Peyer's patch (tissue), 4 donors: Measurements from ENCODE around the gene FOXA3. TPM values are rescaled to one million over a fixed set of nuclear protein-coding genes. Genes with fewer than 3 reads are reported as not detected.

Source experiments
- DNase-seq, 3 donors: peaks; one replicate each; pipeline ENCODE4 v3.0.0-alpha.2; 2017 to 2019
- H3K27ac ChIP-seq, 4 donors: fragments of 200-600 bp; sonication (generic); one replicate each; pipeline ENCODE4 v1.5.1; 2016 to 2019
- H3K27me3 ChIP-seq, 2 donors: fragments of 200-600 bp; sonication (generic); one replicate each; pipeline ENCODE4 v1.5.1; 2019
- H3K36me3 ChIP-seq, 3 donors: fragments of 200-600 bp; sonication (generic); one replicate each; pipeline ENCODE4 v1.5.1; 2016 to 2019
- H3K4me1 ChIP-seq, 4 donors: fragments of 200-600 bp; sonication (generic); one replicate each; pipeline ENCODE4 v1.5.1; 2016 to 2019
- H3K4me3 ChIP-seq, 4 donors: fragments of 200-600 bp; sonication (generic); 1 replicate in 3 of 4; 2 replicates in 1 of 4; pipeline ENCODE4 v1.5.1; 2016 to 2019; ENCODE audit warnings: mild to moderate bottlenecking in 1 of 4
- H3K9me3 ChIP-seq, 4 donors: fragments of 200-600 bp; sonication (generic); one replicate each; pipeline ENCODE4 v1.5.1; 2016 to 2019; ENCODE audit warnings: mild to moderate bottlenecking in 1 of 4
- CTCF ChIP-seq, 6 experiments: fragments of 450-650 bp in 4 of 6; fragments of 200-600 bp in 2 of 6; sonication (generic) in 1 of 6; IDR thresholded peaks; one replicate each; pipeline ENCODE4 v1.5.1; 2017 to 2019; ENCODE audit warnings: antibody characterized with exemption in 6 of 6, mild to moderate bottlenecking in 3 of 6, moderate library complexity in 1 of 6
- POLR2A ChIP-seq, 2 donors: fragments of 450-650 bp; IDR thresholded peaks; one replicate each; pipeline ENCODE4 v1.5.1; 2017; ENCODE audit warnings: antibody characterized with exemption in 2 of 2, mild to moderate bottlenecking in 2 of 2, moderate library complexity in 2 of 2
- total RNA-seq, 4 donors: library from RNA; depleted of rRNA; stranded (reverse); fragments of >200 nt; gene quantifications; one replicate each; pipeline ENCODE4 v1.1.0, GENCODE V29; 2016

FOXA3 gene
- total RNA-seq, 4 donors from 2014 or later: 9.1 to 17.0 (median 10.6) TPM

GRCh38 chr19:45825263-45825605, 38.9 kb upstream of the FOXA3 start:
- no peaks in the 10 kb centered on the region for H3K27me3 ChIP-seq
- TF ChIP-seq CTCF (IDR thresholded peaks at IDR 0.05): no peak
- no peak for TF ChIP-seq POLR2A (IDR thresholded peaks at IDR 0.05)

GRCh38 chr19:45825917-45826893, 37.9 kb upstream of the FOXA3 start:
- peaks cover 0 to 91% (median 0%) of the 10 kb centered on the region in 3 donors for H3K36me3 ChIP-seq
- no peaks in the 10 kb centered on the region for H3K9me3 ChIP-seq
- TF ChIP-seq POLR2A (IDR thresholded peaks at IDR 0.05) (no peak), CTCF (IDR thresholded peaks at IDR 0.05) (no peak)
- DNase-seq: no peak
- H3K4me1 ChIP-seq: no peaks in the 10 kb centered on the region
- H3K4me3 ChIP-seq: no peak overlapping the region
- H3K27ac ChIP-seq: no peak overlapping the region
- no peaks in the 10 kb centered on the region for H3K27me3 ChIP-seq

More at GRCh38 chr19:45825263-45825605, 38.9 kb upstream of the FOXA3 start:
- no peak overlapping the region for H3K27ac ChIP-seq
- H3K4me1 ChIP-seq: no peaks in the 10 kb centered on the region
- H3K4me3 ChIP-seq: no peak overlapping the region
- DNase-seq: no peak
- H3K36me3 ChIP-seq: peaks cover 0 to 91% (median 0%) of the 10 kb centered on the region in 3 donors
- H3K9me3 ChIP-seq: no peaks in the 10 kb centered on the region

GRCh38 chr19:45826934-45827333, 37.2 kb upstream of the FOXA3 start:
- no peak for TF ChIP-seq CTCF (IDR thresholded peaks at IDR 0.05)
- TF ChIP-seq POLR2A (IDR thresholded peaks at IDR 0.05): no peak
- H3K27ac ChIP-seq: no peak overlapping the region
- H3K9me3 ChIP-seq: no peaks in the 10 kb centered on the region
- no peaks in the 10 kb centered on the region for H3K27me3 ChIP-seq
- no peak overlapping the region for H3K4me3 ChIP-seq
- DNase-seq: no peak
- H3K36me3 ChIP-seq: peaks cover 0 to 92% (median 0%) of the 10 kb centered on the region in 3 donors
- H3K4me1 ChIP-seq: no peaks in the 10 kb centered on the region

- no peak for DNase-seq
Observed at GRCh38 chr19:45827459-45828093, 36.5 kb upstream of the FOXA3 start.

GRCh38 chr19:45828523-45828922, 35.6 kb upstream of the FOXA3 start:
- Histone ChIP-seq H3K4me1 (no peaks in the 10 kb centered on the region), H3K27ac (no peak overlapping the region), H3K4me3 (no peak overlapping the region), H3K27me3 (no peaks in the 10 kb centered on the region), H3K9me3 (no peaks in the 10 kb centered on the region), H3K36me3 (peaks cover 0 to 95% (median 0%) of the 10 kb centered on the region in 3 donors)
- DNase-seq: no peak
- no peak for TF ChIP-seq POLR2A (IDR thresholded peaks at IDR 0.05)
- TF ChIP-seq CTCF (IDR thresholded peaks at IDR 0.05): no peak

More at GRCh38 chr19:45827459-45828093, 36.5 kb upstream of the FOXA3 start:
- Histone ChIP-seq H3K4me1 (no peaks in the 10 kb centered on the region), H3K27me3 (no peaks in the 10 kb centered on the region), H3K27ac (no peak overlapping the region), H3K9me3 (no peaks in the 10 kb centered on the region), H3K4me3 (no peak overlapping the region), H3K36me3 (peaks cover 0 to 95% (median 0%) of the 10 kb centered on the region in 3 donors)
- TF ChIP-seq CTCF (IDR thresholded peaks at IDR 0.05) (no peak), POLR2A (IDR thresholded peaks at IDR 0.05) (no peak)
